ENCODE data around the gene AHNAK2.

The AHNAK2 gene

DNA sequence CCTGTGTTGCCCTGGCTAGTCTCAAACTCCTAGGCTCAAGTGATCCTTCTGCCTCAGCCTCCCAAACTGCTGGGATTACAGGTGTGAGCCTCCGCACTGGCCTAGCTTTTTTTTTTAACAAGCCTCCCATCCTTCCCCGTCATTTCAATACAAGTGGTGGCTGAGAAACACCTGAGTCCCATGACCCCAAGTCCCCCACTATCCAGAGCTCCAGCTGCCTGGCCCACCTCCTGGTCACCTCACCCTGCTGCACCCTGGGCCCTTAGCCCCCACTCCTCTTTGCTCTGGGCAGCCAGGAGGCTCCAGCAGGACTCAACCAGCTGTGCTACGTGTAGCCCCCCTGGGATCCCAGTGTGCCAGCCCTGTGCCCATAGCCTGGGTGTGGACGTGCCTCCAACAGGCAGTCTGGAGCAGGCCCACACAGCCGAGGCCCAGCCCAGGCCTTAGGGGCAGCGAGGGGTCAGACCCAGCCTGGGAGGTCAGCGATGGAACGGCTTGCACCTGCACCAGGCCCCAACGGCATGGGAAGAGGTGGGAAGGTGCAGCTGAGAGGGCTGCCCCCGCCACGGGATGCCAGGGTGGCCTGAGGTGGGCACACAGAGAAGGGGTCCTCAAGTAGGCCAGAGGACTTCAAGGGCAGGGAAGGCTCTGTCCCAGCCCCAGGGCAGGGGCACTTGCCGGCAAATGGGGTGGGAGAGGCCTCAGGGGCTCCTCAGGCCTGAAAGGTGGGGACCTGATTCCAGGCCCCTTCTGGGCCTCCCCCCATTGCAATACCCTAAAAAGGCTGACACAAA lies 6.5 kb downstream of the AHNAK2 start:
- Histone ChIP-seq H3K9me3 (replicated peaks in 1 of 2; ENCODE audit: control insufficient read depth in 2 of 2, insufficient read depth in 1 of 2, low read depth in 1 of 2, low read length in 2 of 2) (peaks cover 0 to 2% of the 10 kb centered on the region in 2 donors), H2AK5ac (ENCODE audit: low read depth, low read length) (peak overlapping the region; percentile 94), H4K8ac (ENCODE audit: low read depth, low read length) (no peak overlapping the region), H3K23ac (ENCODE audit: low read depth, low read length, poor library complexity) (peak overlapping the region; percentile 77), H3K4me2 (ENCODE audit: insufficient read depth, low read length, poor library complexity, severe bottlenecking) (no peak overlapping the region), H3K4me3 (ENCODE audit: low read length in 2 of 2) (peak overlapping the region in 1 of 2 donors; percentile 46), H2BK5ac (ENCODE audit: low read length) (no peak overlapping the region), H3K27ac (replicated peaks; ENCODE audit: low read length) (no peak overlapping the region), H3K27me3 (ENCODE audit: control insufficient read depth in 3 of 3, insufficient read depth in 3 of 3, low read depth in 1 of 3, low read length in 3 of 3) (peaks cover 0 to 90% (median 9%) of the 10 kb centered on the region in 3 experiments), H3K18ac (ENCODE audit: low read length) (peak overlapping the region; percentile 71), H2AFZ (ENCODE audit: low read length) (no peak overlapping the region), H4K91ac (ENCODE audit: low read depth, low read length, poor library complexity) (no peak overlapping the region), H3K36me3 (replicated peaks in 1 of 2; ENCODE audit: control insufficient read depth in 2 of 2, insufficient read depth in 2 of 2, low read length in 2 of 2) (no peaks in the 10 kb centered on the region), H3K4ac (ENCODE audit: low read length) (no peak overlapping the region), H3K9ac (ENCODE audit: low read depth, low read length, poor library complexity) (no peak overlapping the region), H3K4me1 (ENCODE audit: control insufficient read depth in 2 of 2, insufficient read depth in 1 of 2, low read depth in 1 of 2, low read length in 2 of 2) (peaks cover 28 to 47% of the 10 kb centered on the region in 2 donors), H2BK15ac (ENCODE audit: low read length) (peak overlapping the region; percentile 90), H2BK12ac (ENCODE audit: low read length) (peak overlapping the region; percentile 73), H3K14ac (ENCODE audit: low read length) (no peak overlapping the region), H3K79me1 (ENCODE audit: low read depth, low read length) (no peaks in the 10 kb centered on the region), H2BK120ac (ENCODE audit: low read depth, low read length) (no peak overlapping the region)
- no peak for DNase-seq (ENCODE audit: low spot score)
- WGBS, 2 donors (ENCODE audit: extremely low coverage in 2 of 2, insufficient read length in 2 of 2, insufficient replicate concordance in 1 of 2) = no CpG with 5 or more reads among the region's 12 CpGs

DNA sequence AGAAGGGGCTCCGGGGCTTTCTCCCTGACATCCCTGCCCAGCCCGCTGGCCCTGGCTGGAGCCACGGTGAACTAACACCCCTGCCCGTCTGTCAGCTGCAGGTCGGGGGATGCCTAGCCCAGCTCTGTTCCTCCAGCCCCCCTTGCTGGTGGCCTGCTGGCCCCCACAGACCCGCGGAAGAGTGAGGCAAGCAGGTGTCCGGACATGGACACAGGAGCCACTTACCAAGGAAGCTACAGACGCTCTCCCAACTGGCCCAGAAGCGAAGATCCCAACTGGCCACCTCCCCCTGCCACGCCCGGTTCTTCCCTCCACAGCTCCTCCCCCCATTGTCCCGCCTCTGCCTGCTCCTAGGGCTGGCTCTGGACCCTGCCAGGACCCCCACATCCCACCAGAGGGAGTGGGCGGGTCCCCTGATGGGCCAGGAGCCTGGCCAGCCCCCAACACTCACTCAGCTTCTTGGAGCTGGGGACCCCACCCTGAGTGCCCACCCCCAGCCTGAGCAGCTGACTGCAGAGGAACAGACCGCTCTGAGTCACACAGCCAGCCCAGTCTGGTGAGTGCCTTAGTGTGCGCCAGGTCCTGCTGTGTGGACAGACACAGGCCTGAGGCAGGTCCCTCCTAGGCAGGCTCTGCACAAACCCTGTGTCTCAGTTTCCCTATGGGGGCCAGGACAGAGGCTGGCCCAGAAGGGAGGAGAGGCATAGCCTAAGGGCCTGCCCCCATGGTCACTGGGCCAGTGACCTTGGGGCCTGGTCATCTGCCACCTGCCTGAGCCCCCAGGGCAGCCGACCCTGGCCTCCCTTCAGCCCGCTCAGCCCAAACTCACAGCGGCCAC lies 7.7 kb downstream of the AHNAK2 start:
- Histone ChIP-seq H2BK5ac (ENCODE audit: low read length) (peak overlapping the region; percentile 55), H3K14ac (ENCODE audit: low read length) (no peak overlapping the region), H3K36me3 (replicated peaks in 1 of 2; ENCODE audit: control insufficient read depth in 2 of 2, insufficient read depth in 2 of 2, low read length in 2 of 2) (no peaks in the 10 kb centered on the region), H3K79me1 (ENCODE audit: low read depth, low read length) (no peaks in the 10 kb centered on the region), H3K9me3 (replicated peaks in 1 of 2; ENCODE audit: control insufficient read depth in 2 of 2, insufficient read depth in 1 of 2, low read depth in 1 of 2, low read length in 2 of 2) (peaks cover 0 to 2% of the 10 kb centered on the region in 2 donors), H3K27ac (replicated peaks; ENCODE audit: low read length) (no peak overlapping the region), H3K4ac (ENCODE audit: low read length) (no peak overlapping the region), H4K8ac (ENCODE audit: low read depth, low read length) (peak overlapping the region; percentile 72), H3K23ac (ENCODE audit: low read depth, low read length, poor library complexity) (peak overlapping the region; percentile 65), H2AFZ (ENCODE audit: low read length) (peak overlapping the region; percentile 29), H3K4me1 (ENCODE audit: control insufficient read depth in 2 of 2, insufficient read depth in 1 of 2, low read depth in 1 of 2, low read length in 2 of 2) (peaks cover 22 to 41% of the 10 kb centered on the region in 2 donors), H3K4me2 (ENCODE audit: insufficient read depth, low read length, poor library complexity, severe bottlenecking) (no peak overlapping the region), H2AK5ac (ENCODE audit: low read depth, low read length) (peak overlapping the region; percentile 89), H2BK15ac (ENCODE audit: low read length) (peak overlapping the region; percentile 95), H3K27me3 (ENCODE audit: control insufficient read depth in 3 of 3, insufficient read depth in 3 of 3, low read depth in 1 of 3, low read length in 3 of 3) (peaks cover 0 to 92% (median 9%) of the 10 kb centered on the region in 3 experiments), H2BK120ac (ENCODE audit: low read depth, low read length) (peak overlapping the region; percentile 2), H3K4me3 (ENCODE audit: low read length in 2 of 2) (no peak overlapping the region), H3K18ac (ENCODE audit: low read length) (peak overlapping the region; percentile 78), H3K9ac (ENCODE audit: low read depth, low read length, poor library complexity) (peak overlapping the region; percentile 50), H2BK12ac (ENCODE audit: low read length) (peak overlapping the region; percentile 75), H4K91ac (ENCODE audit: low read depth, low read length, poor library complexity) (no peak overlapping the region)
- no CpG with 5 or more reads among the region's 19 CpGs for whole genome bisulfite sequencing, 2 donors (ENCODE audit: extremely low coverage in 2 of 2, insufficient read length in 2 of 2, insufficient replicate concordance in 1 of 2)
- DNase-seq (ENCODE audit: low spot score) = no peak

DNA sequence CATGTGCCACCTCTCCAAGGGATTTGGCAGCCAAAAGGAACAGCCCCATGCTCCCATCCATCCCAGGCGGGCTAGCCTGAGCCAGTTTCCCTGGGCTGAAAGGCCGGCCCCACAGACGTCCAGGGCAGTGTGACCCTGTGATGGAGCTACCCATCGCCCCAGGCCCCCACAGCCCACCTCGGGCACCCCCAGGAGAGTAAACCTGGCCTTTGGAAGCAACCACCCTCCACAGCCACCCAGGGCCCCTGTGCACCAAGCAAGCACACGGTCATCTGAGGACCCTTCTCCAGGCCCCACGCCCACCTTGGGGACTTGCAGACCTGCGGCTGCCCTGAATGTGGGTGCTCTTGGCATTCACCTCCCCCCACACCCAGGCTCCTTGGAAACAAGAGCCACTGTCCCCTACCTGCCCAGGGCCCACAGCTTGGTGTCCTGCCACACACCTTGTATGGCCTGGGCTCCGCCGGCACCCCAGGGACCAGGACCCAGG lies 8.4 kb downstream of the AHNAK2 start:
- Histone ChIP-seq H2BK12ac (ENCODE audit: low read length) (peak overlapping the region; percentile 66), H3K4me2 (ENCODE audit: insufficient read depth, low read length, poor library complexity, severe bottlenecking) (no peak overlapping the region), H3K79me1 (ENCODE audit: low read depth, low read length) (no peaks in the 10 kb centered on the region), H3K4me1 (ENCODE audit: control insufficient read depth in 2 of 2, insufficient read depth in 1 of 2, low read depth in 1 of 2, low read length in 2 of 2) (peaks cover 22 to 40% of the 10 kb centered on the region in 2 donors), H3K27me3 (ENCODE audit: control insufficient read depth in 3 of 3, insufficient read depth in 3 of 3, low read depth in 1 of 3, low read length in 3 of 3) (peaks cover 0 to 88% (median 9%) of the 10 kb centered on the region in 3 experiments), H3K18ac (ENCODE audit: low read length) (peak overlapping the region; percentile 78), H3K14ac (ENCODE audit: low read length) (peak overlapping the region; percentile 56), H3K27ac (replicated peaks; ENCODE audit: low read length) (no peak overlapping the region), H2BK5ac (ENCODE audit: low read length) (peak overlapping the region; percentile 55), H2BK15ac (ENCODE audit: low read length) (peak overlapping the region; percentile 95), H4K91ac (ENCODE audit: low read depth, low read length, poor library complexity) (no peak overlapping the region), H3K4me3 (ENCODE audit: low read length in 2 of 2) (no peak overlapping the region), H3K9ac (ENCODE audit: low read depth, low read length, poor library complexity) (no peak overlapping the region), H2AK5ac (ENCODE audit: low read depth, low read length) (peak overlapping the region; percentile 83), H3K36me3 (replicated peaks in 1 of 2; ENCODE audit: control insufficient read depth in 2 of 2, insufficient read depth in 2 of 2, low read length in 2 of 2) (no peaks in the 10 kb centered on the region), H4K8ac (ENCODE audit: low read depth, low read length) (peak overlapping the region; percentile 5), H2BK120ac (ENCODE audit: low read depth, low read length) (peak overlapping the region; percentile 2), H3K4ac (ENCODE audit: low read length) (no peak overlapping the region), H3K23ac (ENCODE audit: low read depth, low read length, poor library complexity) (peak overlapping the region; percentile 65), H2AFZ (ENCODE audit: low read length) (no peak overlapping the region), H3K9me3 (replicated peaks in 1 of 2; ENCODE audit: control insufficient read depth in 2 of 2, insufficient read depth in 1 of 2, low read depth in 1 of 2, low read length in 2 of 2) (peaks cover 0 to 2% of the 10 kb centered on the region in 2 donors)
- WGBS, 2 donors (ENCODE audit: extremely low coverage in 2 of 2, insufficient read length in 2 of 2, insufficient replicate concordance in 1 of 2) = no CpG with 5 or more reads among the region's 10 CpGs
- no peak for DNase-seq (ENCODE audit: low spot score)

All from neuronal stem cell (in vitro differentiated cells).